ENCODE measurements around the gene VWCE.

VWCE gene

GRCh38 chr11:61294717-61295595 lies at the start of gene VWCE:
Gene VWCE (minus strand): TSS chr11:61295316. CDS start chr11:61295037, 279 bp downstream.
- no peak for DNase-seq

DNA sequence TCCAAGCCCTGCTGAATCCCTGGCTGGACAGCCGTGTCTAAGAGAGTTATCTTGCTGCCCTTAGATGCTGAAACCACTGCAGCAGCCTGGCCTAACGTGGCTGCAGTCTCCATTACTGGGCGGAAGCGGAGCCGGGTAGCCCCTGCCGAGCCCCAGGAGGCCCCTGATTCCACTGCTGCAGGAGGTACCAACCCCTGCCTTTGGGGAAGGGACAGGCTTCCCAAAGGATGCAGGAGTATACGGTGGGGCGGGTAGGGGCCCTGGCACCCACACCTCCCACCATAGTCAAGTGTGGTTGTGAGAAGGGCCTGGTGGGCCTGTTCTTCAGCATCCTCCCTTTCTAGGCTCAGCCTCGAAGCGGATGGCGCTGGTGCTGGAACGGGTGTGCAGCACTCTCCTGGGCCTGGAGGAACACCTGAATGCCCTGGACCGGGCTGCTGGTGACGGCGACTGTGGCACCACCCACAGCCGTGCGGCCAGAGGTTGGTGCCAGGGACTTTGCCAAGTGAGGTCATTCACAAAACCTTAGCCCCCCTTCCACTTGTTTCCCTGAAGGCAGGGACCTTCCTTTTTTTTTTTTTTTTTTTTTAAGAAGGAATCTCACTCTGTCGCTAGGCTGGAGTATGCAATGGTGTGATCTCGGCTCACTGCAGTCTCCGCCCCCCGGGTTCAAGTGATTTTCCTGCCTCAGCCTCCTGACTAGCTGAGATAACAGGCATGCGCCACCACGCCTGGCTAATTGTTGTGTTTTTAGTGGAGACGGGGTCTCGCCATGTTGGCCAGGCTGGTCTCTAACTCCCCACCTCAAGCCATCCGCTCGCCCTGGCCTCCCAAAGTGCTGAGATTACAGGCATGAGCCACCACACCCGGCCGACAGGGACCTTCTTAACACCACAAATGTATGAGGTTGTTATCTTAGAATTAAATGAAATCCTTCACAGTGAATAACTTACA lies 49.0 kb upstream of the VWCE start:
- no peak for DNase-seq

GRCh38 chr11:61342207-61342803 lies 47.2 kb upstream of the VWCE start:
- no peak for DNase-seq

GRCh38 chr11:61341706-61342105 lies 46.6 kb upstream of the VWCE start:
- no peak for DNase-seq

DNA sequence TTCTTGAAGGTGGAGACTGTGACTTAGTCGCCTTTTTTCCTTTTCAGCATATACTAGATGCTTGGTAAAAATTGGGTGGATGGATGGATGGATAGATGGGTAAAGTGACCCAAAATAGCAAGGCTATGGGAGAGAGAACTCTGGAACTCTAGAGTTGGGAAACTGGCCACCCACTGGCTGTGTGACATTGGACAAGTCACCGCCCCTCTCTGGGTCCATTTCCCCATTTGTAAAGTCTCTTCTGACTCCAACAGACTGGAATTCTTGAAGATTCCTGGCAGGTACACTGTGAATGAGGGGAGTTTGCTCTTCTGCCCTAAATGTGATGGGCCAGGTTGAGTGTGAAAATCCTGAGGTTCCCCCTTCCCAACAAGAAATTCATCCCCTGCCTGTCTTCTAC lies 45.9 kb upstream of the VWCE start:
- no peak for DNase-seq

- no peak for DNase-seq
Observed at GRCh38 chr11:61339490-61339878, 44.4 kb upstream of the VWCE start.

DNA sequence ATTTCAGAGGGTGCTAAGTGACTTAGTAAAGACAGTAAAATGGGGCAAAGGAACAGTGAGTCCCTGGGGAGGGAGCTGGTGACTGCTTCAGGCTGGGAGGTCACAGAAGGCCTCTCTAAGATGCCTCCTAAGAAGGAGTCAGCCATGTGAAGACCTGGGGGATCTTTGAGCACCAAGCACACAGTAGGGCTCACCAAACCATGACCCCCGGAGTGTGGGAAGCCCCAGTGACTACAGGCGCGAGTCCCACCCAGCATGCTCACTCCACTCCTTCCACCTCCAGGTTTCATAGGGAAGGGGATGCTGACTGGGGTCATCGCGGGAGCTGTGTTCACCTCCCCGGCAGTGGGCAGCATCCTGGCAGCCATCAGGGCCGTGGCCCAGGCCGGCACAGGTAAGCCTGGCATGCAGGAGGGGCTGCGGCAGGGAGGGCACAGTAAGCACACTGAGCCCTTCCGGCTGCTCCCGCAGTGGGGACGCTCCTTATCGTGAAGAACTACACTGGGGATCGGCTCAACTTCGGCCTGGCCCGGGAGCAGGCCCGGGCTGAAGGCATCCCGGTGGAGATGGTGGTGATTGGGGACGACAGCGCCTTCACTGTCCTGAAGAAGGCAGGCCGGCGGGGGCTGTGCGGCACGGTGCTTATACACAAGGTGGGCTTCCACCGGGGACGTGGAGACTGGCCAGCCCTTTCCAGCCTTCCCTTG lies 43.8 kb upstream of the VWCE start:
- no peak for DNase-seq

- no peak for DNase-seq
Observed at GRCh38 chr11:61337706-61338470, 42.8 kb upstream of the VWCE start.

DNA sequence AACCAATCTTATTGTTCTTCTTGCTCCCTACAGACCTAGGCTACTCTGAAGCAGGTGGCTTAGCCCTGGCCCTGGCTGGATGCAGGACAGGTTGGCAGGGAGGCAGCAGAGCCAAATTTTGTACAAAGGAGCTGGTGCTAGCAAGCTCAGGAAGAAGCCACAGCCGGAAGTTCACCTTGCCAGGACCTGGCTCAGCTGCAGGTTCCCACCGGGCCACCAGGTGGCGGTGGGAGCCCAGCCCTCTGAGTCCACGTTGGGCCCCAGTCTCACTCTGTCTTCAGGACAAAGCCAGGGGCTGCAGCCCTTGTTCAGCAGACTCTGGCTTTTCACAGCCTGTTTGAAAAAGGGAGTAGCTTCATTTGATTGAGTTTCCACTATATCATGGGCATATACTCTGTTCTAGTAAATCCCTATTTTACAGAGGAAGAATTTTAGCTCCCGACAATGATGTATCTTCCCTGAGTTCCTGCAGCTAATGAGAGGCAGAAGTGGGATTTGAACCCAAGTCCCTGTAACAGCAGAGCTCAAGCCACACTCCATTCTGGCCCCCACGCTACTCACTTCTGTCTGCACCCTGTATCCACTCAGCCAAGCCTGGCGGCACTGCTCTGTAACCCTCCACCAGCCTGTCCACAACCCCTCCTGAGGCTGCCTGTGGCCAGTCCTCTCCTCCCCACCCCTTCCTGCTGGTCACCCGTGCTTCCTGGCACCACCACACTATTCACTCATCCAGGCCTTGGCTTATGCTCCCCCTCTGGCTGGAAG lies 41.2 kb upstream of the VWCE start:
- DNase-seq: peak; percentile 66

- DNase-seq: no peak
Observed at GRCh38 chr11:61335355-61335710, 40.2 kb upstream of the VWCE start.

DNA sequence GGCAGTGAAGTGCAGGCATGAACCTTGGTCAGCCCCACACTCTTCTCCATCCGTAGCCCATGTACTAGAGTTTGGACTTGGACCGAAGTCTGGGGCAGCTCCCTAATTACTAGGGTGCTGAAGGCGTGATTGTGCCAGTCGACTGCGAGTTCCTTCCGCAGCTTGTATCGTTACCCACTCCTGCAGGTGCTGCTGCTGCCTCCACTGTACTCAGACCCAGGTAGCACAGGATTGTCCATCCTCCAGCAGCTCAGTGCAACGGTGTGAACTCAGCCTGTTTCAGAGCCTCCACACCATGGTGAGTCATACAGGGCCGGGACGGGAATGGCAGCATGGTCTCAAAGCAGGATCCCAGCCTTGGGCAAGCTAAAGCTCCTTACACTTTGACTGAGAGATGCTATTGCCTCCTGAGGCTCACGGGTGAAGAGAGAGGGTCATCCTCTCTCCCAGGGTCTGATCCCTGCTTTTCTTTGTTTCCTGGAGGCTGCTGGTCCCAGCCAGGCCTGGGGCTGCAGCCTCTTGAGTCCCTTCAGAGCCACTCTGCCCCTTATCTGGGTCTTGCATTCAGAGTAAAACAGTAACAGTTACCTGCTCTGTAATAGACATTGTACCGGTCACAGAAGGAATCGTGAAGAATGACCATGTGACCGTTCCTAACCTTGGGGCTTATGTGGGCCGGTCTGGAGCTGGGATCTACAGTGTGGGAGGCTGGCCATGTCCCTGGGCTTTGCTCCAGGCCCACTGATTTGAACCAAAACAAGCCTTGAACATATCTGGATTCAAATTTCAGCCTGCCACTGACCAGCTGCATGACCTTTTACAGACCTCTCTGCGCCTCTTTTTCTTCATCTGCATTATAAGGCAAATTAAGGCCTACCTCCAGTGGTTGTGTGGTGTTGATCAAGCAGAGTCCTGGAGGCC lies 39.6 kb upstream of the VWCE start:
- DNase-seq: no peak

- DNase-seq: no peak
Observed at GRCh38 chr11:61333550-61334433, 38.7 kb upstream of the VWCE start.

DNA sequence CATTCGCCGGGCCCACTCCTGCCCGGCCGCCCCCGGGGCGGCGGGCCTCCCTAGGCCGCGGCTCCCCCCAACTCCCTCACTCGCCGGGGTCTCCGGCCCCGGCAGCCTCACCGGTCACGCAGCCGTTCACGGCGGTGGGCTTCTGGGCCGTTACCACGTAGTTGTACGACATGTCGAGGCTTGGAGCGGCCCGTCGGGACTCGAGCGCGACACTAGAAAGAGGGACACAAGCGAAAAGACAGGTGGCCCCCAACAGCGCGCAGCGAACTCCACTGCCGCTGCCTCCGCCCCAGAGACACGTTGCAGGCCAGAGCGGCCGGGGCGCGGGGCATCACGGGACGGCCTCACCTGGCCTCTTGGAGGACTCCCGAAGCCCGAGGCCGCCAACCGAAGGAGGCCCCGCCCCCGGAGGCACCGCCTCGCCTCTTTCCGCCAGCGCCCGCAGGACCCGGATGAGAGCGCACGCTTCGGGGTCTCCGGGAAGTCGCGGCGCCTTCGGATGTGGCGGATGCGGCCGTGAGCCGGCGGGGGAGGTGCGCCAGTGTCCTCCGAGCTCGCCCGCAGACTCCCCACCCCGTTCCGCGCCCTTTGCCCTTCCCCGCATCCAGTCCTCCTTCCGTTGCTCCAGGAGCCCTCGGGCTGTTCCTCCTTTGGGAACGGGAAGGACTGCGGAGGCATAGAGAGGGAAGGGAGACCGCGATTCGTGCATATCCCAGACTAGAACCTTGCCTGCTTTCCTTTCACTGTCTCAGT lies 37.9 kb upstream of the VWCE start, which contains the start of the genes DDB1 and TKFC:
TSS of gene DDB1 (minus strand) at position 309 of the 753 bp plus-strand sequence. CDS start at position 172, 137 bp downstream.
TSS of gene TKFC (plus strand) at position 432 of the 753 bp plus-strand sequence. CDS start 1,501 bp downstream, outside the sequence.
- peak; percentile 94 for DNase-seq

DNA sequence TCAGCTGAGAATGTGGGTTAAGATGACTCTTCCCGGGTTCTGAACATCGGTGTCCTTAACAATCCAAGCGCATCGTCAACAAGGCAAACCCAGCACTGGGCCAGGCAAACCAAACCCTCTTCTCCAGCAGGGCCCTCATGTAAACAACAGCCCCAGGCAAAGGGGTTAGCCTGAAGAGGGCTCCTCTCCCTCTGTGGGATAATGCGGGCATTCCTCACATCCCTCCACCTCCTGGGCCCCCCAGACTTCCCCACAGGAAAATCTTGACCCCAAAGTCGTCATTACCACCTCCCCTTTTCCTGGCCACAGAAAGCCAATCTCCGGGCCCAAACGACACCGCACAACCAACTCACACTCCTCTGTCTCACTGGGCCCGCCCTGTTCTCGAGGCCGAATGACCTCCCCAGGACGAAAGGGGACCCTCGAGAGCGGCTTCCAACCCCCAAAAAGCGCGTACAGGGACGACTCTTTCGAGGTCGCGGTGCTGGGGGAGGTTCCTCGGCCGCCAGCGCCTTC lies 37.2 kb upstream of the VWCE start:
- no peak for DNase-seq

DNA sequence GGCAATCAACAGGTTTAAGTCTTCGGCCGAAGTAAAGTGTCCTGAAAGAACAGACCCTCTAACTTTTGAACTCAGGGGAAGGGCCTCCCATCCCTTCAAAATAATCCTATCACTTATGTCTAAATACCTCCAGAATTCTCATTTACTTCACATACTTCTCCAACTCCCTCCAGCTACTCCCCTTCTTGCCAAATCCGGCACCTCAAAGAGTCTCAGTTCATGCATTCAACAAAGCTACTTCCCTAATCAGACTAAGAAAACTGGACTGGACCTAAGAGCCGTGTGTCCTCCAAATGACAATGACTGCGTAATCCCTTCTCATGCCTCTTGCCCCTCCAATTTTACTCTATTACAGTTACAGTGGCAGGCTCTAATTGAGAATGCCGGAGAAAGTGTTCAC lies 36.5 kb upstream of the VWCE start:
- DNase-seq: no peak

DNA sequence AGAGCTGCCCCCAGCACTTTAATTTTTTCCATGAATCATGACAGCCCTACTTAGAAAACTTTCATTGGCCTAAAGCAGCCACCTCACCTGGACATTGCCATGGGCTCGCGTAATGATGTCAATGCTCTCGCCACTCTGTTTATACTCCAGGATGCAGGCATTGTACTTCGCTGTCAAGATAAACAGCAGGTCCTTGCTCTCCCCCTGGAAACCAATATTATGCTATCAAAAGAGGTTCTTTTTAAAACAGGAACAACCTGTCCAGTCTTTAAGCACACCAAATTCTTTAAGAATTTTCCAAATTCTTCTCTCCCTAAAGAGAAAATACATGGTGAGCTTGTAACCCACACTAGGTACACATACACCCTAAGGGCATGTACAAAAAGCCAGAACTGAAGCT lies 34.8 kb upstream of the VWCE start:
- DNase-seq: no peak

DNA sequence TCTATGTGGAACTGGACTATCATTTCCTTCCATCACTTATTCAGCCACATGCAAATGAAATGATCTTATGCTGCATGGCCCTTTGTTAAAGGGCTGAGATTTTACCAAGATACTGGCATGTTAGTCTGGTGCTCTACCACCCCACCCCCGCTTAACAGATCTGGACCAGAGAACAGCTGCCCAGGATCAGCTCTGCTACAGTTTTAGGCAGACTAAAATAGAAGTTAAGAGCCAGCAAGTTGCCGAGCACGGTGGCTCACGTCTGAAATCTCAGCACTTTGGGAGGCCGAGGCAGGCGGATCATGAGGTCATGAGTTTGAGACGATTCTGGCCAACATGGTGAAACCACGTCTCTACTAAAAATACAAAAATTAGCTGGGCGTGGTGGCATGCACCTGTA lies 33.2 kb upstream of the VWCE start:
- DNase-seq: no peak

- no peak for DNase-seq
Observed at GRCh38 chr11:61327669-61328071, 32.6 kb upstream of the VWCE start.
